Inflammatory macrophage treated with lipopolysaccharide for 4 hours (primary cell): ENCODE results near the gene OXA1L.
"Not testable (repeated sequence)": the region's sequence is repeated elsewhere in the genome, so short reads cannot be mapped to it uniquely, and the experiment has no call there.

Experiments used
- DNase-seq: peaks from one replicate; pipeline ENCODE4 v3.0.0-alpha.2; 2020

The OXA1L gene

GRCh38 chr14:22770481-22771187 is 4.1 kb downstream of the OXA1L start:
- no peak for DNase-seq

- DNase-seq, result no peak
Observed at GRCh38 chr14:22772725-22773124, 6.2 kb downstream of the OXA1L start.

- no peak for DNase-seq
Observed at GRCh38 chr14:22773162-22774010, 6.9 kb downstream of the OXA1L start.

GRCh38 chr14:22774011-22774706 is 7.7 kb downstream of the OXA1L start:
- no peak for DNase-seq

GRCh38 chr14:22776215-22776614 is 9.7 kb downstream of the OXA1L start:
- DNase-seq, result no peak

GRCh38 chr14:22776849-22777248 is 10.4 kb downstream of the OXA1L start:
- DNase-seq, result not testable (repeated sequence)

GRCh38 chr14:22778084-22778483 is 11.6 kb downstream of the OXA1L start:
- DNase-seq, result peak; percentile 58

GRCh38 chr14:22780105-22780679 is 13.7 kb downstream of the OXA1L start:
- DNase-seq, result no peak

- no peak for DNase-seq
Observed at GRCh38 chr14:22780941-22781300, 14.4 kb downstream of the OXA1L start.

GRCh38 chr14:22781301-22781991 is 15.0 kb downstream of the OXA1L start:
- DNase-seq, result no peak

- no peak for DNase-seq
Observed at GRCh38 chr14:22786685-22787084, 20.2 kb downstream of the OXA1L start.

GRCh38 chr14:22791301-22791700 is 24.8 kb downstream of the OXA1L start:
- DNase-seq, result peak; percentile 93

- no peak for DNase-seq
Observed at GRCh38 chr14:22792158-22792557, 25.7 kb downstream of the OXA1L start.

- not testable (repeated sequence) for DNase-seq
Observed at GRCh38 chr14:22793550-22793949, 27.1 kb downstream of the OXA1L start.

- no peak for DNase-seq
Observed at GRCh38 chr14:22793976-22794375, 27.5 kb downstream of the OXA1L start.

- DNase-seq, result no peak
Observed at GRCh38 chr14:22794551-22794951, 28.1 kb downstream of the OXA1L start.

- no peak for DNase-seq
Observed at GRCh38 chr14:22796087-22796707, 29.7 kb downstream of the OXA1L start.

- DNase-seq, result peak; percentile 58
Observed at GRCh38 chr14:22797017-22797917, 30.8 kb downstream of the OXA1L start.

- DNase-seq, result peak; percentile 82
Observed at GRCh38 chr14:22798528-22798927, 32.0 kb downstream of the OXA1L start.

GRCh38 chr14:22800346-22800745 is 33.9 kb downstream of the OXA1L start:
- peak; percentile 85 for DNase-seq

- peak; percentile 61 for DNase-seq
Observed at GRCh38 chr14:22801716-22802115, 35.2 kb downstream of the OXA1L start.
